Panc1 (cell line): ENCODE data around the gene GPC6. TPM values are rescaled to one million over a fixed set of nuclear protein-coding genes. Genes with fewer than 3 reads are reported as not detected.

Source experiments
- ATAC-seq: fragments of 200-7000 bp; cut with Tn5 transposase; 2 replicates; pipeline ENCODE4 v1.9.1; 2020; ENCODE audit warnings: mild to moderate bottlenecking, moderate library complexity
- BruUV-seq: library from RNA; stranded (reverse); fragments of 400-500 nt; replicated peaks from 2 replicates; lab custom pipeline; 2021; lab: Mats Ljungman, UMichigan
- CTCF ChIA-PET: fragments of 300-600 bp; sonication (Branson Sonifier 250); formaldehyde crosslinking; loops from one replicate; lab custom pipeline; 2022; ENCODE audit warnings: antibody characterized with exemption; lab: Charles Lee
- POLR2A ChIA-PET: fragments of 300-600 bp; sonication (Branson Sonifier 250); formaldehyde crosslinking; loops from one replicate; lab custom pipeline; 2022; ENCODE audit warnings: antibody characterized with exemption; lab: Charles Lee
- DNase-seq: peaks from one replicate; pipeline ENCODE4 v3.0.0-alpha.2; 2010; ENCODE audit warnings: low read depth, low spot score
- H3K27ac ChIP-seq: 2 replicates; pipeline ENCODE4 v1.5.1; 2011; ENCODE audit warnings: mild to moderate bottlenecking, low read length, inconsistent platforms
- H3K27me3 ChIP-seq: fragments of 200-500 bp; sonication (Bioruptor generic); 2 replicates; pipeline ENCODE4 v1.6.0; 2014; ENCODE audit warnings: low read length, inconsistent platforms; ENCODE audit not compliant: control insufficient read depth, insufficient read depth
- H3K36me3 ChIP-seq: fragments of 200-500 bp; sonication (Bioruptor generic); 2 replicates; pipeline ENCODE4 v1.5.1; 2014; ENCODE audit warnings: inconsistent platforms, mild to moderate bottlenecking, low read length, moderate library complexity; ENCODE audit not compliant: control insufficient read depth, insufficient read depth
- H3K4me1 ChIP-seq: 2 replicates; pipeline ENCODE4 v1.5.1; 2011; ENCODE audit warnings: inconsistent platforms, mild to moderate bottlenecking, low read length, moderate library complexity; ENCODE audit not compliant: control insufficient read depth, insufficient read depth
- H3K4me3 ChIP-seq, 2 experiments: 2 replicates each; pipeline ENCODE4 v1.5.1; 2011 to 2012; ENCODE audit warnings: low read depth in 2 of 2, low read length in 2 of 2, mild to moderate bottlenecking in 2 of 2, inconsistent platforms in 1 of 2, moderate library complexity in 1 of 2
- H3K9me3 ChIP-seq: fragments of 200-500 bp; sonication (Bioruptor generic); 2 replicates; pipeline ENCODE4 v1.5.1; 2014; ENCODE audit warnings: low read depth, mild to moderate bottlenecking, inconsistent platforms, low read length, moderate library complexity; ENCODE audit not compliant: control insufficient read depth, insufficient read depth
- CTCF ChIP-seq: fragments of 450-650 bp; IDR thresholded peaks from 2 replicates; pipeline ENCODE4 v1.5.1; 2017; ENCODE audit warnings: mild to moderate bottlenecking
- POLR2AphosphoS5 ChIP-seq: IDR thresholded peaks from 2 replicates; pipeline ENCODE4 v1.6.1; 2012; ENCODE audit warnings: mild to moderate bottlenecking, low read depth, low read length, moderate library complexity
- SIN3A ChIP-seq: IDR thresholded peaks from 2 replicates; pipeline ENCODE4 v1.6.1; 2012; ENCODE audit warnings: low read depth, mild to moderate bottlenecking, low read length, moderate library complexity, borderline replicate concordance; ENCODE audit not compliant: insufficient read depth
- TCF7L2 ChIP-seq: IDR thresholded peaks from 2 replicates; pipeline ENCODE4 v1.6.1; 2011; ENCODE audit warnings: mild to moderate bottlenecking, low read depth, low read length, inconsistent platforms
- in situ Hi-C: cut with HindIII; loops from 2 replicates; pipeline ENCODE4 v1.10.0; 2016; ENCODE audit warnings: low sequenced_read_pairs, low pct_unique_long_range_greater_than_20kb
- intact Hi-C: fragments of 100-400 bp; cut with micrococcal nuclease; formaldehyde crosslinking; loops from one replicate; pipeline ENCODE4 v1.10.0; 2022; ENCODE audit not compliant: unreplicated experiment
- total RNA-seq: library from RNA; stranded (reverse); gene quantifications from one replicate; pipeline ENCODE4 v1.2.1, GENCODE V29; 2021; ENCODE audit not compliant: unreplicated experiment
- TF ChIP-seq, protein P1 (sequence below), 2 experiments: IDR thresholded peaks; 2 replicates each; pipeline ENCODE4 v1.6.1; 2011 to 2012; ENCODE audit warnings: low read depth in 2 of 2, control low read depth in 1 of 2, low read length in 1 of 2, mild to moderate bottlenecking in 1 of 2, moderate library complexity in 1 of 2; ENCODE audit not compliant: insufficient read depth in 1 of 2

The GPC6 gene
- total RNA-seq, 1 experiment from 2014 or later = 4.8 TPM

GRCh38 chr13:93577105-93577504 is 350.5 kb downstream of the GPC6 start:
- no peak overlapping the region for H3K4me3 ChIP-seq
- ChIA-PET CTCF (no interaction called here), POLR2A (no interaction called here)
- TF ChIP-seq, protein P1, sequence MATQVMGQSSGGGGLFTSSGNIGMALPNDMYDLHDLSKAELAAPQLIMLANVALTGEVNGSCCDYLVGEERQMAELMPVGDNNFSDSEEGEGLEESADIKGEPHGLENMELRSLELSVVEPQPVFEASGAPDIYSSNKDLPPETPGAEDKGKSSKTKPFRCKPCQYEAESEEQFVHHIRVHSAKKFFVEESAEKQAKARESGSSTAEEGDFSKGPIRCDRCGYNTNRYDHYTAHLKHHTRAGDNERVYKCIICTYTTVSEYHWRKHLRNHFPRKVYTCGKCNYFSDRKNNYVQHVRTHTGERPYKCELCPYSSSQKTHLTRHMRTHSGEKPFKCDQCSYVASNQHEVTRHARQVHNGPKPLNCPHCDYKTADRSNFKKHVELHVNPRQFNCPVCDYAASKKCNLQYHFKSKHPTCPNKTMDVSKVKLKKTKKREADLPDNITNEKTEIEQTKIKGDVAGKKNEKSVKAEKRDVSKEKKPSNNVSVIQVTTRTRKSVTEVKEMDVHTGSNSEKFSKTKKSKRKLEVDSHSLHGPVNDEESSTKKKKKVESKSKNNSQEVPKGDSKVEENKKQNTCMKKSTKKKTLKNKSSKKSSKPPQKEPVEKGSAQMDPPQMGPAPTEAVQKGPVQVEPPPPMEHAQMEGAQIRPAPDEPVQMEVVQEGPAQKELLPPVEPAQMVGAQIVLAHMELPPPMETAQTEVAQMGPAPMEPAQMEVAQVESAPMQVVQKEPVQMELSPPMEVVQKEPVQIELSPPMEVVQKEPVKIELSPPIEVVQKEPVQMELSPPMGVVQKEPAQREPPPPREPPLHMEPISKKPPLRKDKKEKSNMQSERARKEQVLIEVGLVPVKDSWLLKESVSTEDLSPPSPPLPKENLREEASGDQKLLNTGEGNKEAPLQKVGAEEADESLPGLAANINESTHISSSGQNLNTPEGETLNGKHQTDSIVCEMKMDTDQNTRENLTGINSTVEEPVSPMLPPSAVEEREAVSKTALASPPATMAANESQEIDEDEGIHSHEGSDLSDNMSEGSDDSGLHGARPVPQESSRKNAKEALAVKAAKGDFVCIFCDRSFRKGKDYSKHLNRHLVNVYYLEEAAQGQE (IDR thresholded peaks at IDR 0.05; ENCODE audit: insufficient read depth in 1 of 2, low read depth in 2 of 2, low read length in 1 of 2) = no peak
- TF ChIP-seq POLR2AphosphoS5 (no peak), SIN3A (no peak), CTCF (no peak), TCF7L2 (no peak)
- no peak for ATAC-seq
- no peaks in the 10 kb centered on the region for H3K36me3 ChIP-seq
- no peak overlapping the region for H3K27ac ChIP-seq
- in situ Hi-C loops = no loop called here
- H3K9me3 ChIP-seq = no peaks in the 10 kb centered on the region
- no TSS peak for BruUV-seq
- no peaks in the 10 kb centered on the region for H3K4me1 ChIP-seq
- intact Hi-C loops = no loop called here
- no peaks in the 10 kb centered on the region for H3K27me3 ChIP-seq
- no peak for DNase-seq

- TF ChIP-seq CTCF (no peak), SIN3A (no peak), TCF7L2 (no peak)
- TF ChIP-seq, protein P1 (IDR thresholded peaks at IDR 0.05; ENCODE audit: insufficient read depth in 1 of 2, low read depth in 2 of 2, low read length in 1 of 2) = no peak
- Histone ChIP-seq H3K4me3 (no peak overlapping the region), H3K27ac (no peak overlapping the region), H3K36me3 (no peaks in the 10 kb centered on the region), H3K4me1 (no peaks in the 10 kb centered on the region), H3K27me3 (no peaks in the 10 kb centered on the region), H3K9me3 (no peaks in the 10 kb centered on the region)
- in situ Hi-C loops = no loop called here
- ChIA-PET POLR2A (no interaction called here), CTCF (no interaction called here)
- no peak for ATAC-seq
- no peak for DNase-seq
- BruUV-seq = no TSS peak
- intact Hi-C loops = no loop called here
These were observed 363.2 kb downstream of the GPC6 start for GRCh38 chr13:93589788-93590187.
